Measurements from ENCODE around the gene MAGEA4.

- TF ChIP-seq CTCF (conservative IDR thresholded peaks at IDR 0.05; ENCODE audit: low read length) (no peak), EZH2phosphoT487 (IDR thresholded peaks at IDR 0.05; ENCODE audit: borderline replicate concordance) (no peak)
Measured at GRCh38 chrX:151935358-151935757, 22.7 kb downstream of the MAGEA4 start.
